ENCODE data around the gene PTPRJ. TPM values are rescaled to one million over a fixed set of nuclear protein-coding genes. Genes with fewer than 3 reads are reported as not detected.
A peak's percentile ranks its signal among the peaks of the same experiment; 100 is the strongest.

Gene PTPRJ
- total RNA-seq, 2 donors from 2014 or later = 36.6 to 50.6 TPM

- DNase-seq = peak in 1 of 2 donors; percentile 40
- Mint-ChIP-seq H3K27ac (peak overlapping the region; percentile 87), H3K36me3 (ENCODE audit: insufficient read depth in 2 of 2) (peaks cover 0 to 2% of the 10 kb centered on the region in 2 donors), H3K4me3 (peak overlapping the region; percentile 42 to 66), H3K4me1 (ENCODE audit: low read depth) (peaks cover 79% of the 10 kb centered on the region), H3K9me3 (no peaks in the 10 kb centered on the region), H3K27me3 (ENCODE audit: low read depth) (no peaks in the 10 kb centered on the region)
- peak; percentile 70 to 86 for ATAC-seq (replicated peaks in 1 of 2)
These were observed 116.5 kb downstream of the PTPRJ start for GRCh38 chr11:48096588-48097525.

DNA sequence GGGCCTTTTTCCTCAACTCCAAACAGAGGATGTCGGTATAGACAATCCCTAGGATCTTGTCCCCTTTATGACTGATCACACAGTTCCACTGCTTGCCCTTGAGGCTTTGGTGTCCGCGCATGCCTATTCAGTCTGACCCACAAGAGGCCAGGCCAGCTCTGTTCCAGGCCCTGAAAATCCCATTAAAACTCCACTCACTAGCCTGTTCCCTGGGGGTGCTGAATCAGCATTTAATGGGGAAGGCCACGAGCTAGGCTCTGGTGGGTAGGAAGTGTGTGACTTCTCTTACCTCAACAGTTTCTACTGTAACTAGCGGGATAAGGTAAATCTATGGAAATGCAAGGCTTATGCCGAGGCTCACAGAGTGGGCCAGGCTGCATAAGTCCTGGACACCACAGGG, 117.7 kb downstream of the PTPRJ start:
- no peaks in the 10 kb centered on the region for H3K27me3 Mint-ChIP-seq (ENCODE audit: low read depth)

GRCh38 chr11:48099916-48100446, 119.6 kb downstream of the PTPRJ start:
- ATAC-seq (replicated peaks in 1 of 2) (no peak), DNase-seq (no peak)
- H3K4me3 Mint-ChIP-seq = no peak overlapping the region
- H3K36me3 Mint-ChIP-seq (ENCODE audit: insufficient read depth in 2 of 2) = peaks cover 0 to 2% of the 10 kb centered on the region in 2 donors
- no peaks in the 10 kb centered on the region for H3K27me3 Mint-ChIP-seq (ENCODE audit: low read depth)
- peak overlapping the region; percentile 65 for H3K27ac Mint-ChIP-seq
- H3K4me1 Mint-ChIP-seq (ENCODE audit: low read depth) = peaks cover 78% of the 10 kb centered on the region
- H3K9me3 Mint-ChIP-seq = no peaks in the 10 kb centered on the region

More for the DNA sequence above, 117.7 kb downstream of the PTPRJ start:
- DNase-seq (no peak), ATAC-seq (replicated peaks in 1 of 2) (no peak)
- H3K4me1 Mint-ChIP-seq (ENCODE audit: low read depth) = peaks cover 84% of the 10 kb centered on the region
- H3K27ac Mint-ChIP-seq = no peak overlapping the region
- no peaks in the 10 kb centered on the region for H3K9me3 Mint-ChIP-seq
- no peak overlapping the region for H3K4me3 Mint-ChIP-seq
- H3K36me3 Mint-ChIP-seq (ENCODE audit: insufficient read depth in 2 of 2) = peaks cover 0 to 2% of the 10 kb centered on the region in 2 donors

GRCh38 chr11:48101044-48101733, 120.8 kb downstream of the PTPRJ start:
- peak overlapping the region; percentile 40 for H3K27ac Mint-ChIP-seq
- H3K9me3 Mint-ChIP-seq = no peaks in the 10 kb centered on the region
- H3K4me3 Mint-ChIP-seq = no peak overlapping the region
- no peak for ATAC-seq (replicated peaks in 1 of 2)
- peaks cover 72% of the 10 kb centered on the region for H3K4me1 Mint-ChIP-seq (ENCODE audit: low read depth)
- no peaks in the 10 kb centered on the region for H3K27me3 Mint-ChIP-seq (ENCODE audit: low read depth)
- DNase-seq = no peak
- H3K36me3 Mint-ChIP-seq (ENCODE audit: insufficient read depth in 2 of 2) = peaks cover 0 to 2% of the 10 kb centered on the region in 2 donors

DNA sequence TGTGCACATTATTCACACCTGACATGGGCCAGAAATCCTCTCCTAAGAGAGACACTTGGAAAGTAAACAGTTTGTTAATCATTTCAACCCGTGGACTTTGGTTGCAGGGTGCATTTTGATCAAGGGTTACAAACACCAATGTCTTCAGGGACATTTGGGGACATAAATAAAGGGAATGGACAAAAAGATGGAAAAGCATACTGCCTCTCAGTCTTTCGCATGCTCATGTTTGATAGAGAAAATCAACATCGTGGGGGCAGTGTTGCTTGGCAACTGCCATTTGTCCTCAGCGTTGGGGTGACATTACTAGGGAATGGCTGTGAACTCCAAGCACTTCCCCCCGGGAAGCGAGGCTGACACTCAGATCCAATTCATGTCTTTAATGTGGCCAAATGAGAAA, 121.6 kb downstream of the PTPRJ start:
- Mint-ChIP-seq H3K4me3 (no peak overlapping the region), H3K4me1 (ENCODE audit: low read depth) (peaks cover 72% of the 10 kb centered on the region), H3K27ac (no peak overlapping the region), H3K9me3 (no peaks in the 10 kb centered on the region), H3K36me3 (ENCODE audit: insufficient read depth in 2 of 2) (peaks cover 0 to 2% of the 10 kb centered on the region in 2 donors), H3K27me3 (ENCODE audit: low read depth) (no peaks in the 10 kb centered on the region)
- DNase-seq (no peak), ATAC-seq (replicated peaks in 1 of 2) (no peak)

DNA sequence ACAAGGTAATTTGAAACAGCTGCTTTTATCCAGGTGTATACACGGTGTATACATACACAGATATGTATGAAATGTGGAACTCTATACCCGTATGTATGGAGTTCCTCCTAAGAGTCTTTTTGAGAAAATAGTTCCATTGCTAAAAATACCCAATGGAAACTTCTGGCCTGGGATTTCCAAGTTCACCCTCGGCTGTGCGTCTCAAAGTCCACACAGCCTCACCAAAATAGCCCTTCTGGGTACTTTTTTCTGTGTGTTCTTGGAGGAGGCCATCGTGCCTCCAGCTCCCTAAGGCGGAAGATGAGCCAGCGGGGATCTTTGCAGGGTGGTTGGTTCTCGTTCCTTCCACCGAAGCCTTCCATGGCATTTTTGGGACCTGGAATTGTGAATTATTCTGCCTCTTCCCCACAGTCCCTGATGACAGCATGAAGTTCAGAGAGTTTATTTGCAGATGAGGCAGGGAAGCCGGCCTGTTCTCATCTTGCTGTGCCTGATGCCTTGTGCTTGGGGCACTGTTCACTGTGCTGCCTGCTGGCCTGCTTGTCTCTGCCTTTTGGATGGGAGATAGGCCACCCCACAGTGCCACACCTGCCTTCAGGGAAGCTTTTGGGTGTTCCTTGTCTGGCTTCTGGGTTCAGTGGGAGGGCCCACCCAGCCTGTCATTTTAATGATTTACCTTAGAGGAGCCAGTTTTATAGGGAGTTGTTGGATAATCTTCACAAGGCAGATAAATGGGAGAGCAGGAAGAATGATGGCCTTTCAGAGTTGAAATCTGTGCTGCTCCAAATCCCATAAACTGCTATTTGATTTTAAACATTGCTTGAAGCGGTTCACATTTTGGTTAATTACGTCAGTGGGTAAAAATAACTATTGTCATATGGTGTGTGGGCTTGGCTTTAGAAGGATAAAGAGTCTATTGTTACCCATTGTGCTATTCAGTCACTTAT, 123.5 kb downstream of the PTPRJ start:
- ATAC-seq (replicated peaks in 1 of 2) (no peak), DNase-seq (no peak)
- no peaks in the 10 kb centered on the region for H3K9me3 Mint-ChIP-seq
- H3K27ac Mint-ChIP-seq = peak overlapping the region; percentile 38
- no peaks in the 10 kb centered on the region for H3K27me3 Mint-ChIP-seq (ENCODE audit: low read depth)
- peaks cover 77% of the 10 kb centered on the region for H3K4me1 Mint-ChIP-seq (ENCODE audit: low read depth)
- no peaks in the 10 kb centered on the region for H3K36me3 Mint-ChIP-seq (ENCODE audit: insufficient read depth in 2 of 2)
- H3K4me3 Mint-ChIP-seq = no peak overlapping the region

- Mint-ChIP-seq H3K9me3 (no peaks in the 10 kb centered on the region), H3K4me3 (no peak overlapping the region), H3K27me3 (ENCODE audit: low read depth) (no peaks in the 10 kb centered on the region), H3K36me3 (ENCODE audit: insufficient read depth in 2 of 2) (no peaks in the 10 kb centered on the region), H3K27ac (no peak overlapping the region), H3K4me1 (ENCODE audit: low read depth) (peaks cover 77% of the 10 kb centered on the region)
- ATAC-seq (replicated peaks in 1 of 2) = no peak
- no peak for DNase-seq
These were observed 124.2 kb downstream of the PTPRJ start for GRCh38 chr11:48104568-48104924.

GRCh38 chr11:48105096-48105990, 125.0 kb downstream of the PTPRJ start:
- Mint-ChIP-seq H3K36me3 (ENCODE audit: insufficient read depth in 2 of 2) (no peaks in the 10 kb centered on the region), H3K27ac (no peak overlapping the region), H3K9me3 (no peaks in the 10 kb centered on the region), H3K27me3 (ENCODE audit: low read depth) (no peaks in the 10 kb centered on the region), H3K4me1 (ENCODE audit: low read depth) (peaks cover 78% of the 10 kb centered on the region), H3K4me3 (no peak overlapping the region)
- ATAC-seq (replicated peaks in 1 of 2) (no peak), DNase-seq (no peak)

DNA sequence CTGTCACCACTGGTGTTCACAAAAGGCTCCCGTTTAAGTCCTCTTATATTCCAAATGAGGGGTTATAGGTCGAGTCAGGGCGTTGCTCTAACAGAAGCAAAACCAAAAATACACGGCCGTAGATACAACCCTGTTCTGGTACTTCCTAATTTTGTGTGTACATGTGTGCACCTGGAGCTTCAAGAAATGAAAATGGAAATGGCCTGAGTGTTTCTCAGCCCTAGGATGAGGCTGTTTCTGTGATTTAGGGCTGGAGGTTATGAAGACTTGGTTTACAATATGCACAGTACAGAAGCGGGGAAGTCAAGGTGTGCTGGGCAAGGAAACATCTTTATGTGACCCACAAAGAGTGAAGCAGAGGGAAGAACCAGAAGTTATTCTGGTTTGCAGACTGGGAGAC, 125.8 kb downstream of the PTPRJ start:
- ATAC-seq (replicated peaks in 1 of 2) (no peak), DNase-seq (no peak)
- Mint-ChIP-seq H3K4me1 (ENCODE audit: low read depth) (peaks cover 78% of the 10 kb centered on the region), H3K36me3 (ENCODE audit: insufficient read depth in 2 of 2) (no peaks in the 10 kb centered on the region), H3K9me3 (no peaks in the 10 kb centered on the region), H3K4me3 (peak overlapping the region; percentile 43 to 48), H3K27me3 (ENCODE audit: low read depth) (no peaks in the 10 kb centered on the region), H3K27ac (peak overlapping the region; percentile 31)

DNA sequence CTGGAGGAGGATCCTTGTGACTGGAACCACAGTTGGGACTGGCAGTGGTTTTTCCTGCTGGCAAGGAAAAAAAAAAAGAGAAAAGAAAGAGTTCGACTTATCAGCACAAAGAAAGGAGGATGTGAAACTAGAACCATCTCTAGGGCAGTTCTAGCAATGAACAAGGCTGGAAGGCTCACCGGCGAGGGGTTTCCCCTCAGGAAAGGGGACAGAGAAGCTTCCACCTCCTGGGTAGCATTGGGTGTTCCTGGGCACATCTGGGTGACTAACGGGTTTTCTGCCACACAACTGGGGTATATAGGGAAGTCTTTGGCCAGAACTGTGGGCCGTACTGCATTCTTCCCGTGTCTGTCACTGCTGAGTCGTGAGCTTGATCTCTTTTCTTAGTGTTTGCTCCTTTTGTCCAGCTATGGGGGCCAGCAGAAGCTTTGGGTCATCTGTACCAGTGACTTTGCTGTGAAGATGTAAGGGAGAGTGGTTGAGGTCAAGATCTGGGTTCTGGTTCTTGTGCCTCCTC, 126.9 kb downstream of the PTPRJ start:
- DNase-seq (peak; percentile 56 to 64), ATAC-seq (replicated peaks in 1 of 2) (peak; percentile 65 to 72)
- no peaks in the 10 kb centered on the region for H3K27me3 Mint-ChIP-seq (ENCODE audit: low read depth)
- peaks cover 78% of the 10 kb centered on the region for H3K4me1 Mint-ChIP-seq (ENCODE audit: low read depth)
- H3K27ac Mint-ChIP-seq = peak overlapping the region; percentile 51
- H3K36me3 Mint-ChIP-seq (ENCODE audit: insufficient read depth in 2 of 2) = peaks cover 0 to 2% of the 10 kb centered on the region in 2 donors
- peak overlapping the region; percentile 38 to 58 for H3K4me3 Mint-ChIP-seq
- no peaks in the 10 kb centered on the region for H3K9me3 Mint-ChIP-seq

- no peaks in the 10 kb centered on the region for H3K9me3 Mint-ChIP-seq
- H3K4me3 Mint-ChIP-seq = peak overlapping the region; percentile 16 to 43
- ATAC-seq (replicated peaks in 1 of 2) (peak in 1 of 2 donors; percentile 8), DNase-seq (no peak)
- H3K27ac Mint-ChIP-seq = peak overlapping the region; percentile 36
- H3K36me3 Mint-ChIP-seq (ENCODE audit: insufficient read depth in 2 of 2) = peaks cover 0 to 4% of the 10 kb centered on the region in 2 donors
- H3K4me1 Mint-ChIP-seq (ENCODE audit: low read depth) = peaks cover 69% of the 10 kb centered on the region
- H3K27me3 Mint-ChIP-seq (ENCODE audit: low read depth) = no peaks in the 10 kb centered on the region
These were observed 128.1 kb downstream of the PTPRJ start for GRCh38 chr11:48108231-48109045.

All from activated T-cell treated with anti-CD3 and anti-CD28 coated beads, Interleukin-2, amount 50 U/mL, for 72 hours (primary cell).